Heart right ventricle (tissue), 16 donors: Measurements from ENCODE around the gene WWP2. TPM values are rescaled to one million over a fixed set of nuclear protein-coding genes. Genes with fewer than 3 reads are reported as not detected.

Experiments used
- ATAC-seq, 8 donors: fragments of 200-7000 bp; cut with Tn5 transposase; one replicate each; pipeline ENCODE4 v1.9.1; 2020; ENCODE audit warnings: mild to moderate bottlenecking in 8 of 8, moderate library complexity in 8 of 8, moderate number of reproducible peaks in 1 of 8
- DNase-seq, 2 donors: peaks; one replicate each; pipeline ENCODE4 v3.0.0-alpha.2; 2020
- H3K27ac ChIP-seq, 10 donors: fragments of 200-600 bp; sonication (generic) in 2 of 10; one replicate each; pipeline versions ENCODE4 v1.5.0 to v1.8.0; 2020 to 2022; ENCODE audit warnings: mild to moderate bottlenecking in 3 of 10
- H3K27me3 ChIP-seq, 7 donors: fragments of 200-600 bp; one replicate each; pipeline ENCODE4 v1.8.0; 2021 to 2022; ENCODE audit warnings: mild to moderate bottlenecking in 2 of 7
- H3K36me3 ChIP-seq, 9 donors: fragments of 200-600 bp; sonication (generic) in 1 of 9; one replicate each; pipeline versions ENCODE4 v1.5.0 to v1.8.0; 2020 to 2022; ENCODE audit warnings: mild to moderate bottlenecking in 2 of 9
- H3K4me1 ChIP-seq, 9 donors: fragments of 200-600 bp; sonication (generic) in 1 of 9; one replicate each; pipeline versions ENCODE4 v1.5.0 to v1.8.0; 2020 to 2022; ENCODE audit warnings: mild to moderate bottlenecking in 4 of 9
- H3K4me3 ChIP-seq, 10 donors: fragments of 200-600 bp; sonication (generic) in 2 of 10; one replicate each; pipeline versions ENCODE4 v1.5.0 to v1.8.0; 2020 to 2022; ENCODE audit warnings: mild to moderate bottlenecking in 7 of 10, moderate library complexity in 2 of 10
- H3K9me3 ChIP-seq, 11 donors: fragments of 200-600 bp in 10 of 11; sonication (generic) in 2 of 11; one replicate each; pipeline versions ENCODE4 v1.5.0 to v1.8.0; 2013 to 2022; ENCODE audit warnings: mild to moderate bottlenecking in 2 of 11, control low read depth in 1 of 11, moderate library complexity in 1 of 11
- CTCF ChIP-seq, 9 donors: fragments of 200-600 bp; sonication (generic) in 2 of 9; IDR thresholded peaks; one replicate each; pipeline versions ENCODE4 v1.5.0 to v1.8.0; 2021 to 2022; ENCODE audit warnings: antibody characterized with exemption in 9 of 9, mild to moderate bottlenecking in 5 of 9, moderate library complexity in 1 of 9
- WGBS, 2 donors: extraction: QIAGEN DNeasy Blood & Tissue Kit; methylation state at CpG; one replicate each; pipeline ENCODE4 v1.1.7; 2013; ENCODE audit warnings: inconsistent platforms in 1 of 2; 5-methylcytosine and 5-hydroxymethylcytosine counted together
- intact Hi-C, 10 donors: fragments of 100-400 bp; cut with DNase I; formaldehyde crosslinking; loops; one replicate each; pipeline versions ENCODE4 v1.11.1 to v1.14.2; 2022
- polyA plus RNA-seq, 2 donors: library from polyadenylated mRNA; stranded (reverse); fragments of 200-250 nt; gene quantifications; one replicate each; pipeline ENCODE4 v1.2.3, GENCODE V29; 2013
- total RNA-seq, 10 donors: library from RNA; stranded (reverse); fragmentation: NEBNext Ultra II Directional in 3 of 10; extraction: Animal tissue kit (Norgen Biotek cat#: 25700) in 3 of 10; gene quantifications; one replicate each; pipeline versions ENCODE4 v1.2.1 to v1.2.4, GENCODE V29; 2021 to 2023
- donor health status: Arrhythmogenic right ventricular cardiomyopathy.
- donor health status: ischemic (EF 13 %, LVEDD 7.1; RV severe dilation, severe dysfunction).
- donor health status: healthy with polysubstance abuse.
- donor health status: DM: no; HTN: yes; CAD: no.
- donor health status: DM: no; HTN: no; CAD: no.
- donor health status: ischemic (EF 25% LVEDD 6.9; RV normal size, moderate dysfunction).
- donor health status: ischemic (EF 25% LVEDD 5.7; RV mildly dilated, moderate dysfunction).
- donor health status: healthy.
- donor health status: DM: yes; HTN: yes; CAD: no.
- donor health status: Ischemic cardiomyopathy.
- donor health status: ischemic (EF 35%, LVEDD 5.7; RV mildly dilated, moderate dysfunction).
- donor health status: nonischemic (EF 11% LVEDD 7.7; RV severe dilation, severe dysfunction).
- donor health status: DM: yes; HTN: yes; CAD: no.
- donor health status: PGD.
- donor health status: ischemic (EF 29% LVEDD 5.4; RV normal size, mild dysfunction).
- donor health status: nonischemic (EF 23%, LVEDD 6.1; RV moderate dilation, normal function).

WWP2 gene
- total and polyA plus RNA-seq, 12 donors = 9.0 to 31.1 (median 20.7) TPM

- no peak overlapping the region for H3K4me3 ChIP-seq
- TF ChIP-seq CTCF (IDR thresholded peaks at IDR 0.05) = no peak
- intact Hi-C loops = no loop called here
- peak in 2 of 8 donors; percentile 64 to 79 for ATAC-seq
- H3K36me3 ChIP-seq = peaks cover 0 to 22% (median 0%) of the 10 kb centered on the region in 9 donors
- no peaks in the 10 kb centered on the region for H3K27me3 ChIP-seq
- DNase-seq = peak in 1 of 2 donors; percentile 22
- peaks cover 0 to 46% (median 17%) of the 10 kb centered on the region in 9 donors for H3K4me1 ChIP-seq
- no peak overlapping the region for H3K27ac ChIP-seq
- no peaks in the 10 kb centered on the region for H3K9me3 ChIP-seq
- WGBS, 2 donors = 55 to 76% methylated on average over 5 of the region's 5 CpGs
These were observed 65.4 kb downstream of the WWP2 start for GRCh38 chr16:69827524-69827923.

- H3K36me3 ChIP-seq = peaks cover 0 to 16% (median 0%) of the 10 kb centered on the region in 9 donors
- H3K27me3 ChIP-seq = no peaks in the 10 kb centered on the region
- intact Hi-C loops = no loop called here
- DNase-seq = no peak
- WGBS, 2 donors = 89 to 100% methylated on average over 1 of the region's 1 CpG
- H3K9me3 ChIP-seq = no peaks in the 10 kb centered on the region
- no peak for TF ChIP-seq CTCF (IDR thresholded peaks at IDR 0.05)
- H3K27ac ChIP-seq = no peak overlapping the region
- no peak for ATAC-seq
- H3K4me1 ChIP-seq = peaks cover 3 to 48% (median 26%) of the 10 kb centered on the region in 9 donors
- H3K4me3 ChIP-seq = no peak overlapping the region
These were observed 67.2 kb downstream of the WWP2 start for GRCh38 chr16:69829338-69829737.

- H3K4me1 ChIP-seq = peaks cover 3 to 50% (median 34%) of the 10 kb centered on the region in 9 donors
- H3K36me3 ChIP-seq = peaks cover 0 to 16% (median 0%) of the 10 kb centered on the region in 9 donors
- intact Hi-C loops = no loop called here
- H3K9me3 ChIP-seq = no peaks in the 10 kb centered on the region
- 93 to 97% methylated on average over 5 of the region's 5 CpGs for WGBS, 2 donors
- no peaks in the 10 kb centered on the region for H3K27me3 ChIP-seq
- no peak for TF ChIP-seq CTCF (IDR thresholded peaks at IDR 0.05)
- H3K27ac ChIP-seq = peak overlapping the region in 6 of 10 donors; percentile 9 to 73 (median 59)
- DNase-seq (no peak), ATAC-seq (no peak)
- no peak overlapping the region for H3K4me3 ChIP-seq
These were observed 68.0 kb downstream of the WWP2 start for GRCh38 chr16:69830146-69830533.

- H3K9me3 ChIP-seq = no peaks in the 10 kb centered on the region
- intact Hi-C loops = no loop called here
- WGBS, 2 donors = 64 to 66% methylated on average over 10 of the region's 10 CpGs
- DNase-seq (no peak), ATAC-seq (peak in 1 of 8 donors; percentile 12)
- peak overlapping the region in 8 of 10 donors; percentile 9 to 73 (median 56) for H3K27ac ChIP-seq
- H3K4me3 ChIP-seq = no peak overlapping the region
- no peak for TF ChIP-seq CTCF (IDR thresholded peaks at IDR 0.05)
- H3K36me3 ChIP-seq = peaks cover 0 to 16% (median 0%) of the 10 kb centered on the region in 9 donors
- no peaks in the 10 kb centered on the region for H3K27me3 ChIP-seq
- H3K4me1 ChIP-seq = peaks cover 3 to 55% (median 35%) of the 10 kb centered on the region in 9 donors
These were observed 68.5 kb downstream of the WWP2 start for GRCh38 chr16:69830534-69831211.
